Ectodermal cell (in vitro differentiated cells): ENCODE results near the gene TYRO3.

Experiments
- H3K27ac ChIP-seq: 2 replicates; pipeline ENCODE4 v1.7.0; 2013; ENCODE audit warnings: mild to moderate bottlenecking, low read depth, low read length; ENCODE audit not compliant: insufficient read depth, poor library complexity, severe bottlenecking
- H3K27me3 ChIP-seq: 2 replicates; pipeline ENCODE4 v1.7.0; 2013; ENCODE audit warnings: mild to moderate bottlenecking, low read length; ENCODE audit not compliant: insufficient read depth, control insufficient read depth, poor library complexity, severe bottlenecking
- H3K36me3 ChIP-seq: one replicate; pipeline ENCODE4 v1.7.0; 2013; ENCODE audit warnings: low read length; ENCODE audit not compliant: control insufficient read depth, insufficient read depth
- H3K4me1 ChIP-seq: one replicate; pipeline ENCODE4 v1.7.0; 2013; ENCODE audit warnings: low read length; ENCODE audit not compliant: control insufficient read depth, insufficient read depth
- H3K4me3 ChIP-seq: 2 replicates; pipeline ENCODE4 v1.7.0; 2013; ENCODE audit warnings: low read depth, low read length, control low read depth; ENCODE audit not compliant: insufficient read depth
- H3K9me3 ChIP-seq: 2 replicates; pipeline ENCODE4 v1.7.0; 2013; ENCODE audit warnings: mild to moderate bottlenecking, low read length, moderate library complexity; ENCODE audit not compliant: control insufficient read depth
- WGBS, 2 experiments: methylation state at CpG; one replicate each; pipeline ENCODE4 v1.1.7; 2013; ENCODE audit warnings: missing lambda C conversion rate in 2 of 2; 5-methylcytosine and 5-hydroxymethylcytosine counted together

The TYRO3 gene

DNA sequence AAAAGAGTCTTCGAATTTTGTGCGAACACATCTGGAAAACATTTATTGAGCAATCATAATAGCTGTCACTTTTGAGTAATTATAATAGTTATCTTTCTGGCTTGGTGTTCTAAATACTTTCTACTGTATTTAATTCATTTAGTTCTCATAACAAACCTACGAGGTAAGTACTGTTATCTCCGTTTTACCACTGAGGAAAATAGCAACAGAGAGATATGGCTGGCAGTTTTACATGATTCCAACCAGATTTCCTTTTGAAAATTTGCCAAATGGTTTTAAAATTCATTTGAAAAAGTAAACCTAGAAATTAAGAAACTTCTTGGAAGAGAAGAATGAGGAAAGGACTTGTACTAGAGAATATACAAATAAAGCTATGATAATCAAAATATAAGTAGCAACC lies 63.9 kb downstream of the TYRO3 start:
- Histone ChIP-seq H3K4me3 (no peak overlapping the region), H3K36me3 (no peaks in the 10 kb centered on the region)
- 94 to 95% methylated on average over 2 of the region's 4 CpGs for WGBS, 2 experiments

DNA sequence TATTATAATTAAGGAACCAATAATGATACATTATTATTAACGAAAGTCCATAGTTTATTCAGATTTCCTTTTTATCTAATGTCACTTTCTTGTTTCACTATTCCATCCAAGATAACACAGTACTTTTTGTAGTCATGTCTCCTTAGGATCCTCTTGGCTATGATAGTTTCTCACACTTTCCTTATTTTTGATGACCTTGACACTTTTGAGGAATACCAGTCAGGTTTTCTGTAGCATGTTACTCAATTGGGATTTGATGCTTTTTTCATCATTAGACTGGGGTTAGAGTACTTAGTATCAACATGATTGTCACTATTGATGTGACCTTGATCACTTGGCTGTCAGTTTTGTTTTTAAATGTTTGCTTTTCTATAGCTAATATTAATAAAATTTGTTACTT lies 68.2 kb downstream of the TYRO3 start:
- Histone ChIP-seq H3K4me1 (peaks cover 9% of the 10 kb centered on the region), H3K36me3 (no peaks in the 10 kb centered on the region), H3K4me3 (no peak overlapping the region), H3K9me3 (no peaks in the 10 kb centered on the region), H3K27me3 (no peaks in the 10 kb centered on the region), H3K27ac (no peak overlapping the region)
- WGBS, 2 experiments = 100% methylated on average over 1 of the region's 1 CpG

More for the DNA sequence above, 63.9 kb downstream of the TYRO3 start:
- Histone ChIP-seq H3K4me1 (no peaks in the 10 kb centered on the region), H3K9me3 (no peaks in the 10 kb centered on the region), H3K27ac (no peak overlapping the region), H3K27me3 (peaks cover 22% of the 10 kb centered on the region)

DNA sequence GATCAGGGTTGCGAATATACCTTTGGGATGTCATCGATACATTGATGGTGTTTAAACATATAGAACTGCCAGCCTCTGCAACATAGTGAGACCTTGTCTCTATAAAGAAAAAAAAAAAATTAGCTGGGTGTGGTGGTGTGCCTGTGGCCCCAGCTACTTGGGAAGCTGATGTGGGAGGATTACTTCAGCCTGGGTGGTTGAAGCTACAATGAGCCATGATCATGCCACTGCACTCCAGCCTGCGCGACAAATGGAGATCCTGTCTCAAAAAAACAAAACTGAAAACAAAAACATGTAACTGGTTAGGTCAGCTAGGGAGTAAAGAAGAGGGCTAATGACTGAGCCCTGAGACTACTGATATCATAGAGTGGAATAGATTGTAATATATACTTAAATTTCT lies 70.5 kb downstream of the TYRO3 start:
- Histone ChIP-seq H3K27me3 (no peaks in the 10 kb centered on the region), H3K4me1 (peaks cover 9% of the 10 kb centered on the region), H3K4me3 (no peak overlapping the region), H3K36me3 (no peaks in the 10 kb centered on the region), H3K27ac (no peak overlapping the region), H3K9me3 (no peaks in the 10 kb centered on the region)
- 90 to 92% methylated on average over 4 of the region's 4 CpGs for WGBS, 2 experiments

DNA sequence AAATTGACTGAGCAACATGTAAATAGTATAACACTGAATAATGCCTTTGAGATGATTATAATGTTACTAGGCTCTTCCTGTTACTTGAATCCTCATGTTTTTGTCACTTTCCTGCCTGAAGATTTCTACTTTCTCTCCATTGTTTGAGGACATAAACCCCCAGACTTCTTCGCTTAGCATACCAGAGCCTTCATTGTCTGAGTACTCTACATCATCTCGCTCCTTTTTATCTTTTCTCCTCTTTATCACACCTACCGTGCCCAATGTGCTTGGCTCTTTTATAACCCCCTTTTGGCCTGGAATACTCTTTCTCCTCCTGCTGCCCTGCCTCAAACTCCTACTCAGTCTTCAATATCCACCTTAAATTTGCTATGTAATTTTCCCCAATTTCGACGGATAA lies 70.9 kb downstream of the TYRO3 start:
- Histone ChIP-seq H3K27me3 (no peaks in the 10 kb centered on the region), H3K4me3 (no peak overlapping the region), H3K4me1 (peaks cover 9% of the 10 kb centered on the region), H3K27ac (no peak overlapping the region), H3K9me3 (no peaks in the 10 kb centered on the region), H3K36me3 (no peaks in the 10 kb centered on the region)
- WGBS, 2 experiments = 23 to 27% methylated on average over 5 of the region's 5 CpGs

DNA sequence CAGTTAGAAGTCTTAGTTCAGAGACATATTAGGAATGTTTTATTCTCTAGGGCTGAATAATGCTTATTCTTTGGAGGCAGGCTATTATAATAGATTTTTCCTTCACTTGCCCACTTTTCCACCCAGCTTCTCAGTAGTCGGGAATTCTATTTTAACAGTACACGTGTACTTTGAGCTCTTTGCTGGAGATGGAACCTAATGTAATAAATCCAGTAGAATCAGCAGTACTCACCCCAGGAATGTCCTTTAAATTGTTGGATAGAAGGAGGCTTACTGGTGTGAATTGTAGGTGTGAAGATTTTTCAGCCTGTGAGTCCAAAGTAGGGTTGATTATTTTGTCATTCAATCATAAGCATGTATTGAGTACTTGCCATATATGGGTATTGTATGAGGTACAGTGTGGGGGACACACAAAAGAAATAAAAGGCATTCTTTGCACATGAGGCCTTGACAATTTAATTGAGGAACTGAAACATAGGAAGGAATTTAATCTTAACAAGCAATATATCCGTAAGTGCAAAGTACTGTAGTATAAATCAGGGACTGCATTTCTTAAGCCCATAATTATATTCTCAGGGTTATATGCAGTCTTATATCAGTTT lies 71.7 kb downstream of the TYRO3 start:
- WGBS, 2 experiments = 84 to 92% methylated on average over 3 of the region's 3 CpGs
- Histone ChIP-seq H3K27me3 (no peaks in the 10 kb centered on the region), H3K36me3 (no peaks in the 10 kb centered on the region), H3K9me3 (no peaks in the 10 kb centered on the region), H3K4me1 (peaks cover 9% of the 10 kb centered on the region), H3K4me3 (no peak overlapping the region), H3K27ac (no peak overlapping the region)

DNA sequence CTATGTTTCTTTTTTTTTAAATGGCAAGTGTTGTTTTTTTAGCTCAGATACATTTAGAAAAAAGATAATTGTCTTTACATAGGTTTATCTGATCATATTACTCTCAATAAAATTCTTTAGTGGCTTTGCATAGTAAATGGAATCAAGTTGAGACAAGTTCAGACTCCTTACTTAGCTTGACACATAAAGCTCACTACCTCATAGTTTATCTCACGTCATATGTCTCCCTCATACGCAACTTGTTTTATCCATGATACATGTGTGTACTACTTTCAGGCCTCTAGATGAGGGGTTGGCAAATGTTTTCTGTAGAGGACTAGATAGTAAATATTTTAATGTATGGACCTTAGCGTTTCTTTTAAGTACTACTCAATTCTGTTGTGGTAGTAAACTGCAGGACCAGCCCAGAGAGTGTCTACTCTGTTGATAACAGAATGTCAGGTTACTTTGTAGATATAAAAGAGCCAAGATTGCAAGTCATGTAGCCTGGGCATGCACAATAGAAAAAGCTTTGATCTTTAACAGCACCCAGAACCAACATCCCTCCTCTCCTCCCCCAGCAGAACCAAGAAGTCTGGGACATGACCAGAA lies 73.0 kb downstream of the TYRO3 start:
- Histone ChIP-seq H3K27ac (no peak overlapping the region), H3K4me1 (peaks cover 9% of the 10 kb centered on the region), H3K36me3 (no peaks in the 10 kb centered on the region), H3K9me3 (no peaks in the 10 kb centered on the region), H3K27me3 (no peaks in the 10 kb centered on the region), H3K4me3 (no peak overlapping the region)
- 96% methylated on average over 3 of the region's 3 CpGs for WGBS, 2 experiments
